ENCODE results near the gene CKS1B. TPM values are rescaled to one million over a fixed set of nuclear protein-coding genes. Genes with fewer than 3 reads are reported as not detected.
"Not testable (repeated sequence)": the region's sequence is repeated elsewhere in the genome, so short reads cannot be mapped to it uniquely, and the experiment has no call there.

CKS1B gene
- polyA plus RNA-seq, 10 donors: 45.8 to 80.8 (median 62.6) TPM

- no peak for DNase-seq
These were observed 12.2 kb upstream of the CKS1B start for GRCh38 chr1:154962156-154962749.

GRCh38 chr1:154962795-154963330, 11.6 kb upstream of the CKS1B start:
- DNase-seq: no peak

GRCh38 chr1:154963643-154964042, 10.8 kb upstream of the CKS1B start:
- DNase-seq: no peak

- no peak for DNase-seq
These were observed 10.1 kb upstream of the CKS1B start for GRCh38 chr1:154964359-154964758.

GRCh38 chr1:154966111-154966510, 8.4 kb upstream of the CKS1B start:
- DNase-seq: no peak

- no peak for DNase-seq
These were observed 7.0 kb upstream of the CKS1B start for GRCh38 chr1:154967331-154967950.

GRCh38 chr1:154968731-154969130, 5.8 kb upstream of the CKS1B start:
- no peak for DNase-seq

- no peak for DNase-seq
These were observed 5.2 kb upstream of the CKS1B start for GRCh38 chr1:154969246-154969645.

- DNase-seq: peak in 1 of 3 donors; percentile 59
These were observed 4.5 kb upstream of the CKS1B start for GRCh38 chr1:154969860-154970452.

- peak; percentile 96 to 99 (median 97) for DNase-seq
These were observed 3.7 kb upstream of the CKS1B start, which contains the start of gene SHC1 for GRCh38 chr1:154970631-154971340. TSS of gene SHC1 (minus strand) at chr1:154970747. CDS start at chr1:154970526, 221 bp downstream.

GRCh38 chr1:154971341-154971998, 3.0 kb upstream of the CKS1B start:
- DNase-seq: no peak

GRCh38 chr1:154972213-154972516, 2.3 kb upstream of the CKS1B start:
- DNase-seq: no peak

GRCh38 chr1:154972517-154973343, 1.8 kb upstream of the CKS1B start:
- DNase-seq: peak in 2 of 3 donors; percentile 61 to 93

GRCh38 chr1:154973344-154974101, 958 bp upstream of the CKS1B start:
- DNase-seq: peak; percentile 94 to 97 (median 97)

GRCh38 chr1:154974808-154975408, 427 bp downstream of the CKS1B start:
- DNase-seq: peak; percentile 97 to 100 (median 98)

- peak in 2 of 3 donors; percentile 62 to 81 for DNase-seq
These were observed 1.1 kb downstream of the CKS1B start for GRCh38 chr1:154975409-154976059.

GRCh38 chr1:154977762-154978161, 3.3 kb downstream of the CKS1B start:
- DNase-seq: not testable (repeated sequence)

GRCh38 chr1:154978360-154978759, 3.9 kb downstream of the CKS1B start:
- DNase-seq: no peak

GRCh38 chr1:154982341-154982740, 7.9 kb downstream of the CKS1B start:
- DNase-seq: no peak

Data from muscle of back (tissue), 11 donors.